Progenitor cell of endocrine pancreas (in vitro differentiated cells): ENCODE results near the gene SUGCT. TPM values are rescaled to one million over a fixed set of nuclear protein-coding genes. Genes with fewer than 3 reads are reported as not detected.
"Not testable (repeated sequence)": the region's sequence is repeated elsewhere in the genome, so short reads cannot be mapped to it uniquely, and the experiment has no call there.

Experiments
- DNase-seq: peaks from one replicate; pipeline ENCODE4 v3.0.0; 2021; ENCODE audit warnings: low spot score; ENCODE audit not compliant: unreplicated experiment
- H3K27ac Mint-ChIP-seq: 2 replicates; pipeline ENCODE4 v1.8.0; 2021; ENCODE audit warnings: mild to moderate bottlenecking, moderate library complexity, mixed read lengths
- H3K27me3 Mint-ChIP-seq: 2 replicates; pipeline ENCODE4 v1.8.0; 2021; ENCODE audit warnings: mixed read lengths
- H3K36me3 Mint-ChIP-seq: 2 replicates; pipeline ENCODE4 v1.8.0; 2022; ENCODE audit warnings: mixed read lengths; ENCODE audit not compliant: insufficient read depth
- H3K4me1 Mint-ChIP-seq: 2 replicates; pipeline ENCODE4 v1.8.0; 2021; ENCODE audit warnings: low read depth, mixed read lengths
- H3K4me3 Mint-ChIP-seq: 2 replicates; pipeline ENCODE4 v1.8.0; 2021; ENCODE audit warnings: low read depth, mild to moderate bottlenecking, moderate library complexity, mixed read lengths
- H3K9me3 Mint-ChIP-seq: 2 replicates; pipeline ENCODE4 v1.8.0; 2021; ENCODE audit warnings: low read depth, mixed read lengths
- CTCF ChIP-seq: fragments of 200-600 bp; sonication (generic); IDR thresholded peaks from one replicate; pipeline ENCODE4 v1.5.0; 2021; ENCODE audit warnings: antibody characterized with exemption, mild to moderate bottlenecking; ENCODE audit not compliant: unreplicated experiment
- total RNA-seq: library from RNA; stranded (reverse); gene quantifications from 2 replicates; pipeline ENCODE4 v1.2.1, GENCODE V29; 2021

Gene SUGCT
- total RNA-seq, 1 donor from 2014 or later = 6.2 TPM

GRCh38 chr7:40211276-40212003 is 76.6 kb downstream of the SUGCT start:
- Mint-ChIP-seq H3K9me3 (no peaks in the 10 kb centered on the region), H3K4me3 (no peak overlapping the region), H3K27me3 (no peaks in the 10 kb centered on the region), H3K4me1 (no peaks in the 10 kb centered on the region), H3K27ac (no peak overlapping the region), H3K36me3 (no peaks in the 10 kb centered on the region)
- no peak for DNase-seq
- no peak for TF ChIP-seq CTCF

- Mint-ChIP-seq H3K36me3 (peaks cover 3% of the 10 kb centered on the region), H3K4me3 (no peak overlapping the region), H3K27me3 (no peaks in the 10 kb centered on the region), H3K4me1 (no peaks in the 10 kb centered on the region), H3K27ac (no peak overlapping the region), H3K9me3 (peaks cover 3% of the 10 kb centered on the region)
- TF ChIP-seq CTCF = no peak
- DNase-seq = no peak
These were observed 78.5 kb downstream of the SUGCT start for GRCh38 chr7:40213291-40213690.

GRCh38 chr7:40213856-40214255 is 79.1 kb downstream of the SUGCT start:
- no peak for DNase-seq
- Mint-ChIP-seq H3K27ac (no peak overlapping the region), H3K27me3 (no peaks in the 10 kb centered on the region), H3K36me3 (peaks cover 3% of the 10 kb centered on the region), H3K4me3 (no peak overlapping the region), H3K9me3 (peaks cover 3% of the 10 kb centered on the region), H3K4me1 (no peaks in the 10 kb centered on the region)
- no peak for TF ChIP-seq CTCF

DNA sequence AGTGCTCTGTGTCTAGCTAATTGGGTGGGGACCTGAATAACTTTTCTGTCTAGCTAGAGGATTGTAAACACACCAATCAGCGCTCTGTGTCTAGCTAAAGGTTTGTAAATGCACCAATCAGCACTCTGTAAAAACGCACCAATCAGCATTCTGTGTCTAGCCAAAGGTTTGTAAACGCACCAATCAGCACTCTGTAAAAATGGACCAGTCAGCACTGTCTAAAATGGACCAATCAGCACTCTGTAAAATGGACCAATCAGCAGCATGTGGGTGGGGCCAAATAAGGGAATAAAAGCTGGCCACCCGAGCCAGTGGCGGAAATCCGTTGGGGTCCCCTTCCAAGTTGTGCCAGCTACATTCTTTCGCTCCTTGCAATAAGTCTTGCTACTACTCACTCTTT is 83.8 kb downstream of the SUGCT start:
- not testable (repeated sequence) for DNase-seq, H3K9me3 Mint-ChIP-seq, H3K27me3 Mint-ChIP-seq

DNA sequence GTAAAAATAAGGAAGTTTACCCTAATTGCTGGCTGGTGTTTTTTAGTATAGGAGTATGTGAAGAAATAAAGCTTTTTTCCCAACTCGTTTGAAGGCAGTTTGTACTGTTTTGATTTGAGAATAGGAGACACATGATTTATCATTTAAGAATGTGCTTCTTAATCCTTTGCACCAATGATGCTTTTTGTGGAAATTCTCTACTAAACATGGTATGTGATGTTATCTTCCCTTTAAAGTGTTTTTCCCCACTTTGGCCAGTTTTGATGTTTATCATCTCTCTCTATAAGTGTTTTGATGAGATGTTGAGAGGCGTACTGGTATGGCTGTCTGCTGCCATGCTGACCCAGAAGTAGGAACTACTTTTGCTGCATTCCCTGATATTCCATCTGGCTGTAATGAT is 85.1 kb downstream of the SUGCT start:
- no peak for DNase-seq
- no peak overlapping the region for H3K4me3 Mint-ChIP-seq
- H3K27me3 Mint-ChIP-seq = no peaks in the 10 kb centered on the region
- no peak overlapping the region for H3K27ac Mint-ChIP-seq
- peaks cover 3% of the 10 kb centered on the region for H3K9me3 Mint-ChIP-seq
- no peak for TF ChIP-seq CTCF
- H3K4me1 Mint-ChIP-seq = peaks cover 19% of the 10 kb centered on the region
- H3K36me3 Mint-ChIP-seq = peaks cover 8% of the 10 kb centered on the region

More for the DNA sequence above, 83.8 kb downstream of the SUGCT start:
- not testable (repeated sequence) for H3K4me1 Mint-ChIP-seq, H3K36me3 Mint-ChIP-seq, H3K4me3 Mint-ChIP-seq, H3K27ac Mint-ChIP-seq

GRCh38 chr7:40220421-40220911 is 85.7 kb downstream of the SUGCT start:
- H3K27me3 Mint-ChIP-seq = no peaks in the 10 kb centered on the region
- H3K9me3 Mint-ChIP-seq = peaks cover 3% of the 10 kb centered on the region
- peaks cover 19% of the 10 kb centered on the region for H3K4me1 Mint-ChIP-seq
- no peak overlapping the region for H3K27ac Mint-ChIP-seq
- H3K4me3 Mint-ChIP-seq = no peak overlapping the region
- peaks cover 8% of the 10 kb centered on the region for H3K36me3 Mint-ChIP-seq
- DNase-seq = no peak
- TF ChIP-seq CTCF = no peak
